Measurements from ENCODE around the gene GFOD1.
A peak's percentile ranks its signal among the peaks of the same experiment; 100 is the strongest.

The GFOD1 gene, protein sequence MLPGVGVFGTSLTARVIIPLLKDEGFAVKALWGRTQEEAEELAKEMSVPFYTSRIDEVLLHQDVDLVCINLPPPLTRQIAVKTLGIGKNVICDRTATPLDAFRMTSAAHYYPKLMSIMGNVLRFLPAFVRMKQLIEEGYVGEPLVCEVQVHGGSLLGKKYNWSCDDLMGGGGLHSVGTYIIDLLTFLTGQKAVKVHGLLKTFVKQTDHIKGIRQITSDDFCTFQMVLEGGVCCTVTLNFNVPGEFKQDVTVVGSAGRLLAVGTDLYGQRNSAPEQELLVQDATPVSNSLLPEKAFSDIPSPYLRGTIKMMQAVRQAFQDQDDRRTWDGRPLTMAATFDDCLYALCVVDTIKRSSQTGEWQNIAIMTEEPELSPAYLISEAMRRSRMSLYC

DNA sequence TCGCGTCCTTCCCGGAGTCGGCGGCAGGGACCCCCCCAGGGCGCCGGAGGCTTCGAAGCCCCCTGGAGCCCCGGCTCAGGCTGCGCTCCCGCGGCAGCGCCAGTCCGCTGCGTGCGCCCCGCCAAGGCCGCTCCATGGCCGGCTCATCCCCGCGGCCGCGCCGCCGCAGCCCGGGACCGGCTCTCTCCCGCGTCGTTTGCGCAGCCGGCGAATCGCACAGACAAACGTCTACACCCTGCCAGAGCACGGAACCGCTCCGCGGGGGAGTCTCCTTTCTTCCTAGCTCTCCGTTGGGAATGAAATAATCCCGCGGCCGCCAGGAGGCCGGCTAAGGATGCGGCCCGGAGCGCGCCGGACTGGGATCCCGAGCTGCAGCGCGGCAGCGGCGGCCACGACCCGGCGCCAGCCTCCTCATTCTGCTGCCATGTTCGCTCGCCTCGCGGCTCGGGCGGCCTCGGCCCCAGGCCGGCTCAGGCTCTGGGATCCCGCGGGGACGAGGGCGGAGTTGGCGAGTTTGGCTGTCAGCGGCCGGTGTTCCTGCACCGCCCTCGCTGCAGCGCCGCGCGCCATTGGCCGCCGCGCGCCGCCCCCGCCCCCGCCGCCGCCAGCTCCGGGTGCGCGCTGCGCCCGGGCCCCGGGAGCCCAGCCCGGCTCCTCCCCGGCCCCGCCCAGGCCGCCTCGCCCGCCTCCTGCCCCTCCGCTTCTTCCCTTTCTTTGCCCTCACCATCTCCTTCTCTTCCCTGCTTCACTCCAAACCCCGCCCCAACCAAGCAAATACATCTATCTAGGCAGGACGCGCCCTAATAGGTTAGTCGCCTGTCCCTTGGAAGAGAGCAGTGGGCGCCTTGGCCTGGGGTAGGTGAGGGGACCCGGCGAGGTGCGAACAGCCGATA lies at the start of gene GFOD1:
Gene GFOD1, minus strand, starts transcription at position 479 of the 893 bp plus-strand sequence. CDS start 710 bp downstream, outside the sequence.
- DNase-seq, result peak; percentile 84 to 88 (median 88)

DNA sequence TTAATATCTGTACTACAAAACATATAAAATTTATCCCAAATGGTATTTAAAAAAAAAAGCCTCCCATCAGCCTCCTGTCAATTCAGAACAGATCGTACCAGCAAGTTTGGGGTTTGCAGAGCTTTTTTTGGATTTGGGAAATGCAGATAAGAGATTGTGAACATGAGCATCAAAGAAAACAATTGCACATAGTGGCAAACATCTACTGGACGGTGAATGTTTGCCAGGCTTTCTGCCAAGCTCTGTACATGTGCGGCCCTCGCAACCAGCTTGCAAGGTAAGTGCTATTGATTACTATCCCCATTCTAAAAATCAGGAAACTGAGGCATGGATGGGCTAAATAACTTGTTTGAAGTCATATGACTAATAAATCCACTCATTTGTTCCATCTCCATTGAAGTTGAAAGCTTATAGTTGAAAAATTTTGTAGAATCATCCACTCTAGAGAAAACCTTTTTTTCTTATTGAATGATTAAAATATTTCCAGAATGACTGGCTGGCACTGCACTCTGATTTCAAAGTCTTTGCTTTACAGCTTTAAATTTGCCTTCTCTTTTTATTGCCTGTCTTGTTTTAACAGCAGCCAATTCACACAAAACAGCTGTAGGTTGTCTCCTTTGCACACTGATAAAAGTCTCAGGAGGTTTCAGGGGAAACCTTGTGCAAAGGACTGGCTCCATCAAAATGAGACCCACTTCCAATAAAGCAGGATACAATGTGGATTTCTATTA lies 49.6 kb upstream of the GFOD1 start:
- DNase-seq, result no peak

DNA sequence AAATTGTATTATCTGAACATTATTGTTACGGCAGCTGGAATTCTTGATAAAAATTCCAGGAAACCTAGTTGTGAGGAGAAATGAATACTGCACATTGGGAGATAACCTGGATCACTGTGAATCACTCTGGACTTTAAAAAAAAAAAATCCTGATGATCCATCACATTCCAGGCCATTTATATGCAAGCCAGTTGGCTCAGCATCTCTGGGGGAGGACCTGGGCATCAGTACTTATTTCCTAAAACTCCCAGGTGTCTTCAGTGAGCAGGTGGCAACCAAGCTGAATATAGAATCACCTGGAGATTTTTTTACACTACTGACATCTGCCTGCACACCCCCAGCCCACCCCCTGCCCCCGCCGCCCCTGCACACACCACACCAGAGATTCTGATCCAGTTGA lies 47.9 kb upstream of the GFOD1 start:
- DNase-seq, result no peak

DNA sequence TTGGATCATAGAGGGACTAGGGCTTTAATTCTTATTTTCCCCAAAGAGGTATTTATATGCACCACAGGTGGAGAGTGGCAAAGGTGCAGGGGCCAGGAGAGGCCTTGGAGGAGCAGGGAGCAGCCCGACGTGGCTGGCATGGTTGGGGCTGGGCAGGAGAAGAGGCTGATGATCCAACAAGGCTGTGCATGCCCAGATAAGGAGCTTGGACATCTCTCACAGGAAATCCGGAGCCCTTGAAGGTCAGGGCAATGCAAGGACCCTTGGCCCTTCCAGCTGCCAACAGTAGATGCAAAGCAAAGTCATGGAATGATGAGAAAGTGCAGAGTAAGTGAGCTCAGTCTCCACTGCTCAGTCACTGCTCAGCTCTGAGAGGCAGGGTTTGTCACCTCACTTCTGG lies 47.1 kb upstream of the GFOD1 start:
- DNase-seq, result no peak

DNA sequence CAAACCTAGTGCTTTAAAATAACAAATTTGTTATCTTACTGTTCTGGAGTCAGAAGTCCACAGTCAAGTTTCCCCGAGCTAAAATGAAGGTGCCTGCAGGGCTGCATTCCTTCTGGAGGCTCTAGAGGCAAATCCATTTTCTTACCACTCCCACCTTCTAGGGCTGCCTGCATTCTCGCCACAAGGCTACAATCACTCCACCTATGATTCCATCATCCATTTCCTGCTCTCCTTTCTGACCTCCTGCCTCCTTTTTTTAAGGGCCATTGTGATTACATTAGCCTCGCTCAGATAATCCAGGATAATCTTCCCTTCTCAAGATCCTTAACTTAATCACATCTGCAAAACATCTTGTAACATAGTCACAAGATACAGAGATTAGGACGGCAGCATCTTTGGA lies 44.6 kb upstream of the GFOD1 start:
- DNase-seq, result no peak

DNA sequence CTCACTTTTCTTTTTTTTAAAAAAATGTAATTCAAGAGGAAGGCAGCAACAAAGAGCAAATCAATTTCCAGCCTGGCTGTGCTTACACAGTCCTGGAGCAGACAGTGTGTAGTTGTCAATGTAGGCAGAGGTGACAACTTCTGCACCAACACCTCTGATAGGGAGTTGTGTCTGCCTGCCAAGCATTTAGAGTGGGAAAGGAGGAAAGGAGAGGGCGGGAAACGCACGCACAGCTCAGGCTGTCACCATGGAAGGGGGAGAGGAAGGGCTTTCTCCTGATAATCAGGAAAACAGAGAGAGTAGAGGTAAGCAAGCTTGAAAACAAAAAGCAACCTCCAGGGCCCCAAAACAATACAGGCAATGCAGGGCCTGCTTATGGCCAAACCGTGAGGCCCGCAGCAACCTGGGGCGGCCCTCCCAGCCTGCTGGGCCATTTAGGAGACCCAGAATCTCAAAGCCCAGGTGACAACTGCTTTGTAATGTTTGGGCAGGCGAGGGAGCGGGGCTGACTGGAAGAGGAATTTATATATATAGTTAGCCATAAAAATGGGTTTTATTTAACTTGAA lies 41.5 kb upstream of the GFOD1 start:
- DNase-seq, result peak in 1 of 3 experiments; percentile 18

DNA sequence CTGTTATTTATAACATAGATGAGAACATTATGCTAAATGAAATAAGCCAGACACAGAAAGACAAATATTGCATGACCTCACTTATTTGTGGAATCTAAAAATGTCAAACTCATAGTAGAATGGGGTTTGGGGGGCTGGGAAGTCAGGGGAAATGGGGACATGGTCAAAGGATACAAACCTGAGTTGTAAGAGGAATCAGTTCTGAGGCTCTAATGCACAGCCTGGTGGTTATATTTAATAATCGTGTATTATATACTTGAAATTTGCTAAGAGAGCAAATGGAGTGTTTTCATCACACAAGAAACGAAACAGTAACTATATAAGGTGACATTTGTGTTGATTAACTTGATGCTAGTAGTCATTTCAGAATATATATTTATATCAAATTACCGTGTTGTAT lies 40.8 kb upstream of the GFOD1 start:
- DNase-seq, result peak in 1 of 3 experiments; percentile 18

DNA sequence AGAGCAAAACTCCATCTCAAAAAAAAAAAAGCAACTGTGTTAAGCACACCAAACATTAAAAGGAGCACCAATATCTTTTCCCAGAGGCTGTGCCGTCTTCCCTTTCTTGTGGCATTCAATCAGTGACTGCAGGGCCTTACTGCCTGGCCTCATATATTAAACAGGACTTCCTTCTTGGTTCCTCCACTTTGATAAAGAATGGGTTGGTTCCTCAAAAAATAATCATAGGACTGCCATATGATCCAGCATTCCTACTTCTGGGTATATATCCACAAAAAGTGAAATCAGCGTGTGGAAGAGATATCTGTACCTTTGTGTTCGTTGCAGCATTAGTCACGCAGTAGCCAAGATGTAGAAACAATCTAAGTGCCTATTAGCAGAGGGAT lies 40.3 kb upstream of the GFOD1 start:
- no peak for DNase-seq

DNA sequence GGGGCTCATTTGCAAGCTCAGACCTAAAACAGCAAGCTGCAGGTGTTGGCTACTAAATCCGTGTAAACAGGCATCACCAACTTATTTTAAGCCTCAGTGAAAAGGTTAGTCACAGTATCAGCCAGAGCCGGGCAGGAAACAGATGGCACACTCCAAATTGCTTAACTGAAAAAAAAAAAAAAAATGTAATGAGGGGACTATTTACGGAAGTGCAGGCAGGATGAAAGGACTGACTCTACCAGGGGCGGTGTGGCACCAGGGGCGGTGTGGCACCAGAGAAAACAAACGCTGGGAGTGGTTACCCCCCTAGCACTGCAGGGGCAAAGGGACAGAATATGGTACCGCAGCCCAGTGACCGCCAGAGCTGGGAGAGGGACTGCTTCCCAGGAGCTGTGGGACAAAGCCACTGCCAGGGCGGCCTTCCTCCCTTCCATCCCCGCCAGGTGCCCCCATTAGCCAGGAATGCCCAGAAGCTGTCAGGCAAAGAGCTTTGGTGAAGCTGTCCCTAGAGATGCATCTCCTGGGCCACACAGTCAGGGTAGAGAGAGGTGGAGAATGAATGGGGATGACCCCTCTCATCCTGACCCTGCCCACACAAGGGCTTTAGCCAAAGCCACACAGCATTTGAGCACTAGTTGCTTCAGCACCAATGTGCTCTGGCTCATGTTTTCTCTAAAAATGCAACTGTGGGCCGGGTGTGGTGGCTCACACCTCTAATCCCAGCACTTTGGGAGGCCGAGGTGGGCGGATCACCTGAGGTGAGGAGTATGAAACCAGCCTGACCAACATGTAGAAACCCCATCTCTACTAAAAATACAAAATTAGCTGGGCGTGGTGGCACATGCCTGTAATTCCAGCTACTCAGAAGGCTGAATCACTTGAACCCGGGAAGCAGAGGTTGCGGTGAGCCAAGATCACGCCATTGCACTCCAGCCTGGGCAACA lies 39.6 kb upstream of the GFOD1 start:
- DNase-seq, result peak in 2 of 3 experiments; percentile 44 to 82

DNA sequence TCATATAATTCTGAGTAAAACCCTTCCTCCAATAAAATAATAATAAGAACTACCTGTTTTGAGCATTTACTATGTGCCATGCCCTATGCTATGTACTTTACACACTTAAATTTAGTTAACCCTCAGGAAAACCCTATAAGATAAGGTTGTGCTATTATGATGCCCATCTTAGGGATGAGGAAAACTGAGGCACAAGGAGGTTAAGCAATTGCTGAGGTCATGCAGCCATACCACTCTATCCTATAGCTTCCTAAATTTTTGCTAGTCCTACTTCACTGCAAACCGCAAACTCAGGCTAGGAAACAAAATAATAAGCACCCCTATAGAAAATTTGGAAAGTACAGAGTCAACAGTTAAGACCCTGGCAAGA lies 38.9 kb upstream of the GFOD1 start:
- no peak for DNase-seq

DNA sequence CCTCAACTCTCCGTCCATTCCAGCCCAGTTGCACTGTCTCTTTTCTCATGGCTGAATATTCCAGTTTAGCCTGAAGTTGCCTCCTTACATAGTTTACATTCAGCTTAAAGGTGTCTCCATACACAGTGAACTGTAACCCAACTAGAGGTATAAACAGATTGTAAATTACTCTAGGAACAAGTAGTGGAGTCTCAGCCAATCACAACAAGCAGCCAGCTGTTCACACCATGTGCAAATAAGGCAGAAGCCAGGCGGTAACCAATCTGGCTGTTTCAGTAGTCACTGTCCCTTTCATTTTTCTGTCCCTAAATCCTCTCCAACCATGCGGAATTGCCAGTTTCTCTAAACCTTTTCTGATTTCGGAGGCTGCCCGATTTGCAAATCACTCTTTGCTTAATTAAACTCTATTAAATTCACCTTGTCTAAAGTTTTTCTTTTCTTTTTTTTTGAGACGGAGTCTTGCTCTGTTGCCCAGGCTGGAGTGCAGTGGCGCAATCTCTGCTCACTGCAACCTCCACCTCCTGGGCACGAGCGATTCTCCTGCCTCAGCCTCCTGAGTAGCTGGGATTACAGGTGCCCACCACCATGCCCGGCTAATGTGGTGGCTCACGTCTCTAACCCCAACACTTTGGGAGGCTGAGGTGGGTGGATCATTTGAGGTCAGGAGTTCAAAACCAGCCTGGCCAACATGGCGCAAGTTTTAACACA lies 37.6 kb upstream of the GFOD1 start:
- no peak for DNase-seq

DNA sequence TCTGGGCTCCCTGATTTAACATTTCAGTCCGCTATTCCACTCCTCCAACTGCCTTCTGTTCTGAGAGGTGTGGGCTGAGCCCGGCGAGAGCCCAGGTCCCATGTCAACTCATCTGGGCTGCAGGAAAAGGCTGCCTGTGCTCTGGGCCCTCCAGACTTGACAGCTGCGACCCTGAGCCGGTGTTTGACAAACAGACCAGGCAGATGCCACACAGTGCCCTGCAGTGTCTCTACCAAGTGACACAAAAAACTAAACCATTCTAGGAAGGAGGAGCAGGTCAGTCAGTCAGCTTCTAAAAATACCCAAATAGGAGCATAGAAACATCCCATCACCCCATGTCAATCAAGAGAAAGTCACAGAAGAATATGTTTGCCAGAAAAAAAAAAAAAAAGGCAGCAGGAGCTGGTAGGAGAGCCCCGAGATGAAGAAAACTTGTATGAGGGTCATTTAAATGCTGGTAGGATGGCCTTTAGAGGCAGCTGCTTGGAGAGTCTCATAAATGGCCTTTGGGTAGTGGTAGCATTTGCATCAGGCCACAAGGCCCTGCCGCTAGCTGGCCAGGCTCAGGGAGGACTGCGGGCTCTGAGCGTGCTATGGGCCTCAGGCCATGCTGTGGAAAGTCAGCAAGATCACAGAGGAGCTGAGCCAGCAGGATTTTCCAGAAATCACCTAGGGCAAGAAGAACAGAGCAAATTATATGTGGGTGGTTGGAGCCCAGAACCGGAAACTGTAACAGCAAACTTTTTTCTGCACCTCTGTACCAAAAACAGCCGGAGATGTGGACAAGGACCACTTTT lies 36.6 kb upstream of the GFOD1 start:
- DNase-seq, result no peak

DNA sequence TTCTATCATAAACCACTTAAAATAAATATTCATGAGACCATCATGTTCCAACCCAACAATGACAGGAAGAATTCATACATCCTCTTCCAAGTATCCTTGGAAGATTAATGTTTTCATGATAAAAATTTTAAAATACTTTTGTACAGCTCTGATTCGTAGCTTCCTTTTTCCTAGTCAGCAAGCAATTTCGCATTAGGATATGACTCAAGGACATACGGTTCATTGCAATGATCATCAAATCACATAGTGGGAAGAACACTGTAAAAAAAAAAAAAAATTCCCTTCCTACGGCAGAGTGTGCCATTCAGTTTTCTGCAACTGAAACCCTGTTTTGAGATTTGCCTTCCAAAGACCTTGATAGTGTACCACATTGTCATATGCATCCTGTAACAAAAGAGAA lies 35.3 kb upstream of the GFOD1 start:
- no peak for DNase-seq

DNA sequence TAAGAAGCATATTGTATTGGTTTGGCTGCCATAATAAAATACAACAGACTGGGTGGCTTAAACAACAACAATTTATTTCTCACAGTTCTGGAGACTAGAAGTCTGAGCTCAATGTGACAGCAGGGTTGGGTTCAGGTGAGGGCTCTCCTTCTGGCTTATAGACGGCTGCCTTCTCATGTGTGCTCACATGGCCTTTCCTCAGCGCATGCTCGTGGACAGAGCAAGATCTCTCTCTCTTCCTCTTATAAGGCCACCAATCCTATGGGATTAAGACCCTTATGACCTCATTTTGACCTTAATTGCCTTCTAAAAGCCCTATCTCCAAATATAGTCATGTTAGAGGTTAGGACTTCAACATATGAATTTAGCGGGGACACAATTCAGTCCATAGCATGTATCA lies 32.4 kb upstream of the GFOD1 start:
- DNase-seq, result no peak

DNA sequence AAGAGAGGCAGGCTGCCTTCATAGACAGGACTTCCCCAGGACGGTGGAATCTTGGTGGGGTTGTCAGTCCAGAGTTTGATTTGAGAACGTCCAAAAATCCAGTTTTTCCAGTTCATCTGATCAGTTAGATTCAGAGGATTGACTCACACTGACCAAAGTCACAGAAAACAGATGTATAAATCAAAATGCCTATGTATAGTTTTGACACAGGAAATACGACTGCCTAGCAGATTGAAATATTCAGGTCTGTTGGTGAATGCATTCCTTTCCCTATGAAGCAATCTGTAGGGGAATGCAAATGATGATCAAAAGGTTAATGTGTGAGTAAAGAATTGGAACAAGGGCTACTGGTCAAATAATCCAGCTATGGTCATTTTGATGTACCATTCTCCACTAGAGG lies 29.7 kb upstream of the GFOD1 start:
- DNase-seq, result no peak

DNA sequence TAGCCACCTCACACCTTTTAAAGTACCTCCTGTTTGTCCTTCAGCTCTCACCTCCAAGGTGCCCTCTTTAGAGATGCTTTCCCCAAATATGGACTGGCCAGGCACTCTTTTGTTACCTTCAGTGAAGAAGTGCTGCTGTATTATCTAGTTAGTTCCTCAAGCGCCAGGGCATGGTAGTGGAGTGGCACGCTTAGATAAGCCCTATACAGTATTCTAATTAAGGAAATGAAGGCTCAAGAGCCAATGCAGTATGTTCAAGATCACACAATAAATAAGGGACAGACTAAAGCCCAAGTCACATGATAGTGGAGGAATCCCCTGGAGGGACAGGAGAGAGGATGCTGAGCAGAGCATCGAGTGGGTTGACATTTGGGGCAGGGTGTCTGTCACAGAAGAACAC lies 28.5 kb upstream of the GFOD1 start:
- no peak for DNase-seq

DNA sequence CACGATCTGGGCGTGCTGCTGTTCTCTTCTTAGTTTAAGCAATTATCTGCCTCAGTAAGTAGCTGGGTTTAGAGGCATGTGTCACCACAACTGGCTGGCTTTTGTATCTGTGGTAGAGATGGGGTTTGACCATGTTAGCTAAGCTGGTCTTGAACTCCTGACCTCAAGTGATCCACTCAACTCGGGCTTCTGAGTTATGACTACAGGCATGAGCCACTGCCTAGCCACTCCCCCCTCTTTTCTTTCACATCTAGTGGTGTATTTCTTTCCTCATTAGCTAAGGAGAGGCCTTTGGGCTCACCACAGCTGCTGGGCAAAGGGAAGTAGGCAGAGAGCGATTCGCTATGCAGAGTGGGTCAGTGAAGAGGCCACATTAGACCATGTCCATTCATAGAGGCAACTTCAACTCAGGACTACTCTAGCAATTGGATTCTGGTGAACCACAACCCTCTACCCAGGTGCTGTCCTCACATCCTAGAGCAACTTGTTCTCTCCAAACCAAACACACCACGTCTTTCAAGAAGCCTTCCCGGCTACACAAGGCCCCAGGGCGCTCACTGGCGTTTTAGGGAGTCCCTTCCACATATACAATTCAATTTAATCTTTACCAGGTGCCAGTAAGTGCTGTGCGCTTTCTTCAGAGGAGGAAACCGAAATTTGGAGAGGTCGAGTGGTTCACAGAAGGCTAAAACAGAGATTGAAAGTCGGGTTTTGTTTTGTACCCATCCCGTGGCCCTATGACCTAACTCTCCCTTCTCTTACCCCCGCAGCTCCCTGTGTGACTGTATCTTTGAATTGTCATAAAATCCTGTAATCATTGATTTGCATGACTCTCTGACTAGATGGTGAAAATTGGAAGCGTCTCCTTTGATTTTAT lies 26.5 kb upstream of the GFOD1 start:
- no peak for DNase-seq

DNA sequence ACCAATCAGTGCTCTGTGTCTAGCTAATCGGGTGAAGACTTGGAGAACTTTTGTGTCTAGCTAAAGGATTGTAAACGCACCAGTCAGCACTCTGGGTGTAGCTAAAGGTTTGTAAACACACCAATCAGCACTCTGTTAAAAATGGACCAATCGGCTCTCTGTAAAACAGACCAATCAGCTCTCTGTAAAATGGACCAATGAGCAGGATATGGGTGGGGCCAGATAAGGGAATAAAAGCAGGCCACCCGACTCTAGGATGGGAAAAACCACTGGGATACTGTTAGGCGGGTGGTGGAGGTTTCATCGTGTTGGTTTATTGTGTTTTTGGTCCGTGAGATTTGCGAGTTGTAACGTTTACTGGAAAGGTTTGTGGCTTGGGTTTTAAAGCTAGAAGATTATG lies 25.5 kb upstream of the GFOD1 start:
- DNase-seq, result no peak
